Esophagus squamous epithelium (tissue), 5 donors: ENCODE data around the gene ANKFN1. TPM values are rescaled to one million over a fixed set of nuclear protein-coding genes. Genes with fewer than 3 reads are reported as not detected.

ENCODE experiments used
- DNase-seq: peaks from one replicate; lab custom pipeline; 2025; lab: John Stamatoyannopoulos, UW
- H3K27ac ChIP-seq, 4 donors: fragments of 200-600 bp; sonication (generic); one replicate each; pipeline ENCODE4 v1.5.1; 2016 to 2019; ENCODE audit warnings: mild to moderate bottlenecking in 1 of 4
- H3K27me3 ChIP-seq, 4 donors: fragments of 200-600 bp; sonication (generic); 1 replicate in 3 of 4; 2 replicates in 1 of 4; pipeline versions ENCODE4 v1.5.1 to v1.6.0; 2017 to 2021; ENCODE audit warnings: antibody characterized with exemption in 1 of 4
- H3K36me3 ChIP-seq, 3 donors: fragments of 200-600 bp; sonication (generic); one replicate each; pipeline ENCODE4 v1.5.1; 2016 to 2019
- H3K4me1 ChIP-seq, 3 donors: fragments of 200-600 bp; sonication (generic); one replicate each; pipeline ENCODE4 v1.5.1; 2017 to 2019
- H3K4me3 ChIP-seq, 4 donors: fragments of 200-600 bp; sonication (generic); 1 replicate in 3 of 4; 2 replicates in 1 of 4; pipeline ENCODE4 v1.5.1; 2016 to 2019; ENCODE audit warnings: mild to moderate bottlenecking in 2 of 4, moderate library complexity in 1 of 4
- H3K9me3 ChIP-seq, 3 donors: fragments of 200-600 bp; sonication (generic); one replicate each; pipeline ENCODE4 v1.5.1; 2016 to 2019
- POLR2A ChIP-seq, 4 donors: fragments of 450-650 bp; IDR thresholded peaks; one replicate each; pipeline ENCODE4 v1.6.1; 2017; ENCODE audit warnings: antibody characterized with exemption in 4 of 4, mild to moderate bottlenecking in 4 of 4, moderate library complexity in 3 of 4
- WGBS, 2 donors: methylation state at CpG; one replicate each; pipeline ENCODE4 v1.1.5; 2018; 5-methylcytosine and 5-hydroxymethylcytosine counted together
- intact Hi-C: fragments of 100-400 bp; cut with DNase I; formaldehyde crosslinking; loops from one replicate; pipeline ENCODE4 v1.15.0; 2022
- total RNA-seq, 4 donors: library from RNA; depleted of rRNA; stranded (reverse); fragments of >200 nt; gene quantifications; one replicate each; pipeline ENCODE4 v1.1.0, GENCODE V29; 2016
- TF ChIP-seq, protein P1 (sequence below), 6 experiments: fragments of 450-650 bp in 4 of 6; fragments of 200-600 bp in 2 of 6; sonication (generic) in 2 of 6; IDR thresholded peaks; one replicate each; pipeline ENCODE4 v1.5.1; 2016 to 2019; ENCODE audit warnings: antibody characterized with exemption in 6 of 6, mild to moderate bottlenecking in 4 of 6, moderate library complexity in 4 of 6
- donor health status: DM: yes; HTN: yes; CAD: no.

Gene ANKFN1
- total RNA-seq, 4 donors from 2014 or later: under 0.01 to 0.31 TPM; not detected in 2

GRCh38 chr17:56488800-56489199, 335.5 kb downstream of the ANKFN1 start:
- DNase-seq: no peak
- 78 to 79% methylated on average over 2 of the region's 2 CpGs for WGBS, 2 donors
- Histone ChIP-seq H3K27ac (no peak overlapping the region), H3K9me3 (no peaks in the 10 kb centered on the region), H3K4me3 (no peak overlapping the region), H3K27me3 (no peaks in the 10 kb centered on the region), H3K4me1 (peaks cover 0 to 16% (median 0%) of the 10 kb centered on the region in 3 donors), H3K36me3 (no peaks in the 10 kb centered on the region)
- intact Hi-C loops: no loop called here
- TF ChIP-seq, protein P1, sequence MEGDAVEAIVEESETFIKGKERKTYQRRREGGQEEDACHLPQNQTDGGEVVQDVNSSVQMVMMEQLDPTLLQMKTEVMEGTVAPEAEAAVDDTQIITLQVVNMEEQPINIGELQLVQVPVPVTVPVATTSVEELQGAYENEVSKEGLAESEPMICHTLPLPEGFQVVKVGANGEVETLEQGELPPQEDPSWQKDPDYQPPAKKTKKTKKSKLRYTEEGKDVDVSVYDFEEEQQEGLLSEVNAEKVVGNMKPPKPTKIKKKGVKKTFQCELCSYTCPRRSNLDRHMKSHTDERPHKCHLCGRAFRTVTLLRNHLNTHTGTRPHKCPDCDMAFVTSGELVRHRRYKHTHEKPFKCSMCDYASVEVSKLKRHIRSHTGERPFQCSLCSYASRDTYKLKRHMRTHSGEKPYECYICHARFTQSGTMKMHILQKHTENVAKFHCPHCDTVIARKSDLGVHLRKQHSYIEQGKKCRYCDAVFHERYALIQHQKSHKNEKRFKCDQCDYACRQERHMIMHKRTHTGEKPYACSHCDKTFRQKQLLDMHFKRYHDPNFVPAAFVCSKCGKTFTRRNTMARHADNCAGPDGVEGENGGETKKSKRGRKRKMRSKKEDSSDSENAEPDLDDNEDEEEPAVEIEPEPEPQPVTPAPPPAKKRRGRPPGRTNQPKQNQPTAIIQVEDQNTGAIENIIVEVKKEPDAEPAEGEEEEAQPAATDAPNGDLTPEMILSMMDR (IDR thresholded peaks at IDR 0.05): no peak
- TF ChIP-seq POLR2A (IDR thresholded peaks at IDR 0.05): no peak

GRCh38 chr17:56489980-56490379, 336.7 kb downstream of the ANKFN1 start:
- no peak for TF ChIP-seq POLR2A (IDR thresholded peaks at IDR 0.05)
- TF ChIP-seq, protein P1 (IDR thresholded peaks at IDR 0.05): no peak
- Histone ChIP-seq H3K27me3 (no peaks in the 10 kb centered on the region), H3K27ac (no peak overlapping the region), H3K36me3 (no peaks in the 10 kb centered on the region), H3K4me3 (no peak overlapping the region), H3K9me3 (no peaks in the 10 kb centered on the region), H3K4me1 (peaks cover 0 to 16% (median 0%) of the 10 kb centered on the region in 3 donors)
- intact Hi-C loops: no loop called here
- 25 to 51% methylated on average over 2 of the region's 2 CpGs for WGBS, 2 donors
- no peak for DNase-seq

DNA sequence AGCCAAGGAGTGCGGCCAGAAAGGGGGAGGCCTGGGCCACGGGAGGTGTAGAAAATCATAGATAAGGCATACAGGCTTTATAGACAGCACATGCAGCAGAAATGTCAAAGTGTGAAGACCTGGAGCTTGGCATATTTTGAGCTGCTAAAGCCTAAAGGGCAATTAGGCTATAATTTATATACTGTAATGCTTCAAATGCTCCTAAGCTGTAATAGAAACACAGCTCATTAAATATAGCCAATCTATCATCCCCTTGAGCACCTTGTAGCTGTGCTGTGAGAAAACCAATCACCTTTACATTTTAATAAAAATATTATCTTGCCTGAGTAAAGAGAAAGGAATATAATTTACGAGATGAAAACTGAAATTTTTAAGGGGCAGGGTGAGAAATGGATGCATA, 342.3 kb downstream of the ANKFN1 start:
- Histone ChIP-seq H3K36me3 (no peaks in the 10 kb centered on the region), H3K27me3 (no peaks in the 10 kb centered on the region), H3K4me3 (no peak overlapping the region), H3K4me1 (peaks cover 0 to 5% (median 0%) of the 10 kb centered on the region in 3 donors), H3K27ac (no peak overlapping the region), H3K9me3 (no peaks in the 10 kb centered on the region)
- TF ChIP-seq, protein P1 (IDR thresholded peaks at IDR 0.05): no peak
- TF ChIP-seq POLR2A (IDR thresholded peaks at IDR 0.05): no peak
- DNase-seq: no peak
- intact Hi-C loops: no loop called here
- WGBS, 2 donors: 76 to 80% methylated on average over 3 of the region's 3 CpGs

DNA sequence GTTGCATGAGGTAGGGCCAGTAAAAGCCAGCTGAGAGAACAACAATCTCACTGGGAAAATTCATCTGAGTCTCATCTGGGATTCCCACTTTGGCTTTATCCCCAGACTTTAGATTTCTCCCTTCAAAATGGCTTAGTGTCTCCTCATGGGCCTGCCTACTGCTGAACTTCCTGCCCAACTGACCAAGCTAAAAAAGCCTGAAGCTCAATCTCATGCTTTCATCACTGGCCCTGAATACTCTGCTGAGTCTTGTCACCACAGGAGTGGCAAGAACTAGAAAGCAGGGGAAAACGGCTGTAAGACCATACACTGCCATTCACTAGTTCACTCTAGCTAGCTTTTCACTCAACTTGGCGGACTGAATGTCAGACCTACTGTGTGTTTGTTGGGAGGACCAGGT, 343.9 kb downstream of the ANKFN1 start:
- TF ChIP-seq, protein P1 (IDR thresholded peaks at IDR 0.05): no peak
- TF ChIP-seq POLR2A (IDR thresholded peaks at IDR 0.05): no peak

DNA sequence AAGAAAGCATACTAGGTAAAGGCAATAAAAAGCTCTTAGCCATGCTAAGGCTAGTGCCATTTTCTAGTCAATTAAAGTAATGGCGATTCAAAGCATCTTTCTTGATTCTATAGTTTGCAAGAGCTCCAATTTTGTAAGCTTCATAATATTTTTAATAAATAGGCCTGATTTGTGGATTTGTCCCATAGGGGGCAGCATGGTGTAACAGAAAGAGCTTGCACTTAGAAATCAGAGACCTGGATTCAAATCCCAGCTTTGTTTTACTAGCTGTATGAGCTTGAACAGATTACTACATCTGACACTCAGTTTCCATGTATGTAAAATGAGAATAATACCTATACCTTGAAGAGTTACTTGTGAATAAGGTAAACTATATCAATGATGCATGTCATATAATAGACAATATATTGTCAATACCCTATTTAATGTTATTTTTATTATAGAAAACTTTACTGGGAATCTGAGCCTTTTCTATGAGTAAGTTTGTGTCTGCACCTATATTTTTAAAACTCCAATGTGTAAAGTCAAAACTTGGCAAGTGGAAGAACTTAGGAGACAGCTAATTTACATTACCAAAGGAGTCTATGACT, 346.6 kb downstream of the ANKFN1 start:
- intact Hi-C loops: no loop called here
- no peak for DNase-seq
- Histone ChIP-seq H3K9me3 (no peaks in the 10 kb centered on the region), H3K27me3 (no peaks in the 10 kb centered on the region), H3K4me3 (no peak overlapping the region), H3K36me3 (no peaks in the 10 kb centered on the region), H3K4me1 (peaks cover 8 to 48% (median 15%) of the 10 kb centered on the region in 3 donors), H3K27ac (no peak overlapping the region)
- 56 to 68% methylated on average over 1 of the region's 1 CpG for WGBS, 2 donors
- TF ChIP-seq, protein P1 (IDR thresholded peaks at IDR 0.05): peak in 4 of 6 experiments; percentile 33 to 55 (median 40)
- TF ChIP-seq POLR2A (IDR thresholded peaks at IDR 0.05): no peak

More for the DNA sequence above, 343.9 kb downstream of the ANKFN1 start:
- no peaks in the 10 kb centered on the region for H3K36me3 ChIP-seq
- WGBS, 2 donors: 75 to 88% methylated on average over 2 of the region's 2 CpGs
- H3K9me3 ChIP-seq: no peaks in the 10 kb centered on the region
- no peak overlapping the region for H3K4me3 ChIP-seq
- peaks cover 5 to 21% (median 7%) of the 10 kb centered on the region in 3 donors for H3K4me1 ChIP-seq
- intact Hi-C loops: no loop called here
- no peak overlapping the region for H3K27ac ChIP-seq
- no peaks in the 10 kb centered on the region for H3K27me3 ChIP-seq
- DNase-seq: no peak
